ENCODE data around the gene SLC9A8. TPM values are rescaled to one million over a fixed set of nuclear protein-coding genes. Genes with fewer than 3 reads are reported as not detected.
"Not testable (repeated sequence)": the region's sequence is repeated elsewhere in the genome, so short reads cannot be mapped to it uniquely, and the experiment has no call there.

Gene SLC9A8
- total RNA-seq, 1 experiment from 2014 or later, result 21.4 TPM

- DNase-seq, result peak; percentile 87 to 100
These were observed 37.4 kb upstream of the SLC9A8 start for GRCh38 chr20:49775229-49775693.

GRCh38 chr20:49779972-49780371 is 32.7 kb upstream of the SLC9A8 start:
- peaks cover 23% of the 10 kb centered on the region for H3K4me1 ChIP-seq (replicated peaks; ENCODE audit: insufficient read depth)
- no peak overlapping the region for H3K4me2 ChIP-seq
- H3K79me2 ChIP-seq (ENCODE audit: low read depth), result peaks cover 13% of the 10 kb centered on the region
- BruUV-seq (replicated peaks), result no TSS peak
- H3K9me3 ChIP-seq (ENCODE audit: insufficient read depth, low read depth), result no peaks in the 10 kb centered on the region
- POLR2A ChIA-PET (ENCODE audit: unreplicated experiment), result no interaction called here
- H2AFZ ChIP-seq, result no peak overlapping the region
- no peak overlapping the region for H3K27ac ChIP-seq
- H3K4me3 ChIP-seq, result no peak overlapping the region
- intact Hi-C loops (cut with micrococcal nuclease; ENCODE audit: unreplicated experiment), result no loop called here
- TF ChIP-seq CTCF (conservative IDR thresholded peaks at IDR 0.05), result no peak
- TF ChIP-seq EZH2 (IDR thresholded peaks at IDR 0.05; ENCODE audit: low read depth), result no peak
- CTCF ChIA-PET, result no interaction called here
- H4K20me1 ChIP-seq (ENCODE audit: insufficient read depth), result no peaks in the 10 kb centered on the region
- 0 out of 2 replicates have a peak, but pooled peaks cover 4% of the 10 kb centered on the region for H3K36me3 ChIP-seq (ENCODE audit: low read depth)
- DNase-seq, result no peak
- no peaks in the 10 kb centered on the region for H3K27me3 ChIP-seq (ENCODE audit: insufficient read depth, low read depth)
- H3K9me2 ChIP-seq (ENCODE audit: insufficient read depth), result no peaks in the 10 kb centered on the region
- H3F3A ChIP-seq (ENCODE audit: insufficient read depth, low read depth), result peaks cover 39% of the 10 kb centered on the region

More at GRCh38 chr20:49775229-49775693, 37.4 kb upstream of the SLC9A8 start:
- Histone ChIP-seq H3K4me3 (peak overlapping the region; percentile 52), H3K27ac (peak overlapping the region; percentile 96), H3K79me2 (ENCODE audit: low read depth) (peaks cover 40% of the 10 kb centered on the region), H3K36me3 (ENCODE audit: low read depth) (peaks cover 10% of the 10 kb centered on the region; the same call in 1 of the 2 replicates), H3K9me2 (ENCODE audit: insufficient read depth) (no peaks in the 10 kb centered on the region), H3K27me3 (ENCODE audit: insufficient read depth, low read depth) (no peaks in the 10 kb centered on the region), H3K9me3 (ENCODE audit: insufficient read depth, low read depth) (no peaks in the 10 kb centered on the region), H3K4me1 (replicated peaks; ENCODE audit: insufficient read depth) (peaks cover 67% of the 10 kb centered on the region), H4K20me1 (ENCODE audit: insufficient read depth) (no peaks in the 10 kb centered on the region), H3K4me2 (peak overlapping the region; percentile 78), H3F3A (ENCODE audit: insufficient read depth, low read depth) (peaks cover 65% of the 10 kb centered on the region), H2AFZ (no peak overlapping the region)
- TF ChIP-seq EZH2 (IDR thresholded peaks at IDR 0.05; ENCODE audit: low read depth) (no peak), CTCF (conservative IDR thresholded peaks at IDR 0.05) (no peak)
- intact Hi-C loops (cut with micrococcal nuclease; ENCODE audit: unreplicated experiment), result loop anchor here (1.0 kb wide), 3 partner anchors 10 to 163 kb away; partner anchors contain the start of gene SLC9A8
- CTCF ChIA-PET, result interaction anchor here (0.6 to 1.1 kb wide), 4 partner anchors 36 to 234 kb away, joined by 3 to 7 read pairs (median 5); partner anchors contain the start of gene SLC9A8
- POLR2A ChIA-PET (ENCODE audit: unreplicated experiment), result interaction anchor here (0.5 to 1.1 kb wide), 5 partner anchors 10 to 92 kb away, joined by 3 to 15 read pairs (median 7); partner anchors contain the start of gene SLC9A8
- BruUV-seq (replicated peaks), result no TSS peak

- POLR2A ChIA-PET (ENCODE audit: unreplicated experiment), result no interaction called here
- Histone ChIP-seq H3K36me3 (ENCODE audit: low read depth) (0 out of 2 replicates have a peak, but pooled peaks cover 8% of the 10 kb centered on the region), H3K27me3 (ENCODE audit: insufficient read depth, low read depth) (no peaks in the 10 kb centered on the region), H3K9me2 (ENCODE audit: insufficient read depth) (no peaks in the 10 kb centered on the region), H3K9me3 (ENCODE audit: insufficient read depth, low read depth) (no peaks in the 10 kb centered on the region), H3F3A (ENCODE audit: insufficient read depth, low read depth) (peaks cover 25% of the 10 kb centered on the region; the same call in 1 of the 2 replicates), H3K4me2 (no peak overlapping the region), H3K4me1 (replicated peaks; ENCODE audit: insufficient read depth) (peaks cover 12% of the 10 kb centered on the region), H4K20me1 (ENCODE audit: insufficient read depth) (no peaks in the 10 kb centered on the region), H2AFZ (no peak overlapping the region), H3K79me2 (ENCODE audit: low read depth) (peaks cover 8% of the 10 kb centered on the region; the same call in 1 of the 2 replicates), H3K27ac (peak overlapping the region; percentile 5; the same call in 1 of the 2 replicates), H3K4me3 (no peak overlapping the region)
- intact Hi-C loops (cut with micrococcal nuclease; ENCODE audit: unreplicated experiment), result no loop called here
- TF ChIP-seq EZH2 (IDR thresholded peaks at IDR 0.05; ENCODE audit: low read depth), result no peak
- no peak for TF ChIP-seq CTCF (conservative IDR thresholded peaks at IDR 0.05)
- BruUV-seq (replicated peaks), result no TSS peak
- CTCF ChIA-PET, result no interaction called here
- no peak for DNase-seq
These were observed 31.0 kb upstream of the SLC9A8 start for GRCh38 chr20:49781676-49782075.

GRCh38 chr20:49782439-49782838 is 30.2 kb upstream of the SLC9A8 start:
- H3K36me3 ChIP-seq (ENCODE audit: low read depth); intact Hi-C loops (cut with micrococcal nuclease; ENCODE audit: unreplicated experiment); H3K9me2 ChIP-seq (ENCODE audit: insufficient read depth); H2AFZ ChIP-seq; POLR2A ChIA-PET (ENCODE audit: unreplicated experiment); H3K9me3 ChIP-seq (ENCODE audit: insufficient read depth, low read depth); BruUV-seq (replicated peaks); H3K27me3 ChIP-seq (ENCODE audit: insufficient read depth, low read depth); H3K4me2 ChIP-seq; H3K79me2 ChIP-seq (ENCODE audit: low read depth); H3K4me3 ChIP-seq; CTCF ChIA-PET; DNase-seq; H4K20me1 ChIP-seq (ENCODE audit: insufficient read depth): not testable (repeated sequence)
- peaks cover 24% of the 10 kb centered on the region for H3F3A ChIP-seq (ENCODE audit: insufficient read depth, low read depth)
- H3K4me1 ChIP-seq (replicated peaks; ENCODE audit: insufficient read depth), result peaks cover 12% of the 10 kb centered on the region; the same call in 1 of the 2 replicates
- 0 out of 2 replicates have a peak overlapping the region, but pooled peaks have one; percentile 5 for H3K27ac ChIP-seq
